OCI-LY7 (cell line): Measurements from ENCODE around the gene SPACA1.

Experiments
- EZH2phosphoT487 ChIP-seq: fragments of 200-600 bp; sonication (generic); IDR thresholded peaks from 2 replicates; pipeline ENCODE4 v1.6.1; 2018; ENCODE audit warnings: low read depth, borderline replicate concordance, mild to moderate bottlenecking, mixed run types, antibody characterized with exemption, low read length, moderate library complexity, mixed read lengths
- TF ChIP-seq, protein P1 (sequence below): fragments of 200-600 bp; sonication (generic); conservative IDR thresholded peaks from 2 replicates; pipeline ENCODE4 v1.5.1; 2014; ENCODE audit warnings: mild to moderate bottlenecking, antibody characterized with exemption, low read length, moderate library complexity, mixed read lengths

DNA sequence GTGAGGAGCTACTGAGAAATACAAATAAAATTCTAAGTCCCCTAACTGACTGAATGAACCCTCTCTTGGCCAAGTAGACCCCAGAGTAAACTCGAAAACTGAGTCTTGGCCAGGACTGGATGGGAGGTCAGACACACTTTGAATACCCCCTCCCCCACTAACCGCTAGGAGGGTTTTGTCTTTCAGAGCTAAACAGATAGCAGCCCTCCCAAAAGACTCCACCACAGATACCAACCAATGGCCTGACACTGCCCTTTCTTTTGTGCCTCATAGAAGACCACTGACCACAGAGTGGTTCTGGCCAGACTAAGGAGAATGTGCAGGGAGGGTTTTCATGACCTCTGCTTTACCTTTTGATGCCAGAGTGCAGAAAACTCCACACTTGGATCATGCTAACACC, 42.1 kb downstream of the SPACA1 start:
- TF ChIP-seq, protein P1, sequence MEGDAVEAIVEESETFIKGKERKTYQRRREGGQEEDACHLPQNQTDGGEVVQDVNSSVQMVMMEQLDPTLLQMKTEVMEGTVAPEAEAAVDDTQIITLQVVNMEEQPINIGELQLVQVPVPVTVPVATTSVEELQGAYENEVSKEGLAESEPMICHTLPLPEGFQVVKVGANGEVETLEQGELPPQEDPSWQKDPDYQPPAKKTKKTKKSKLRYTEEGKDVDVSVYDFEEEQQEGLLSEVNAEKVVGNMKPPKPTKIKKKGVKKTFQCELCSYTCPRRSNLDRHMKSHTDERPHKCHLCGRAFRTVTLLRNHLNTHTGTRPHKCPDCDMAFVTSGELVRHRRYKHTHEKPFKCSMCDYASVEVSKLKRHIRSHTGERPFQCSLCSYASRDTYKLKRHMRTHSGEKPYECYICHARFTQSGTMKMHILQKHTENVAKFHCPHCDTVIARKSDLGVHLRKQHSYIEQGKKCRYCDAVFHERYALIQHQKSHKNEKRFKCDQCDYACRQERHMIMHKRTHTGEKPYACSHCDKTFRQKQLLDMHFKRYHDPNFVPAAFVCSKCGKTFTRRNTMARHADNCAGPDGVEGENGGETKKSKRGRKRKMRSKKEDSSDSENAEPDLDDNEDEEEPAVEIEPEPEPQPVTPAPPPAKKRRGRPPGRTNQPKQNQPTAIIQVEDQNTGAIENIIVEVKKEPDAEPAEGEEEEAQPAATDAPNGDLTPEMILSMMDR = no peak
- no peak for TF ChIP-seq EZH2phosphoT487
